ENCODE results near the gene CCDC15. TPM values are rescaled to one million over a fixed set of nuclear protein-coding genes. Genes with fewer than 3 reads are reported as not detected.

CCDC15 gene
- total RNA-seq, 1 experiment from 2014 or later, result 8.6 TPM

DNA sequence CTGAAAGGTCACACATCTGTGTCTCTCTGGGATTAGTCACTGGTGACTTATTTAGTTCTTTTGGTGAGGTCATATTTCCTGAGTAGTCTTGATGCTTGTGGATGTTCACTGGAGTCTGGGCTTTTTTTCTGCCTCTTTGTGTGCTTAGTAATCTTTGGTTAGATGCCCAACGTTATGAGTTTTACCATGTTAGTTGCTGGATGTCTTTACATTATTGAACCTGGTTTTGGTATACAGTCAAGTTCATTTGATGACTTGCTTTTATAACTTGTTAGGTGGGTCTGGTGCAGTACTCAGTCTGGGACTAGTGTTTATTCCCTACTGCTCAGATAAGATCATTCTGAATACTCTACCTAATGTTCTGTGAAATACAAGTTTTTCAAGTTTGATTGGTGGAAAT, 82.9 kb downstream of the CCDC15 start:
- DNase-seq (peak; percentile 82), ATAC-seq (peak; percentile 93)
- H3K4me2 ChIP-seq (ENCODE audit: low read length), result peak overlapping the region; percentile 45
- BruUV-seq (replicated peaks), result no TSS peak
- H3K4me1 ChIP-seq (ENCODE audit: insufficient read depth, low read length), result peaks cover 10% of the 10 kb centered on the region
- no peaks in the 10 kb centered on the region for H3F3A ChIP-seq (ENCODE audit: low read length, unreplicated experiment)
- no peaks in the 10 kb centered on the region for H3K27me3 ChIP-seq (ENCODE audit: low read length)
- H2AFZ ChIP-seq (ENCODE audit: low read length), result no peak overlapping the region
- TF ChIP-seq EZH2 (IDR thresholded peaks at IDR 0.05; ENCODE audit: low read length, unreplicated experiment), result no peak
- TF ChIP-seq EZH2phosphoT487 (IDR thresholded peaks at IDR 0.05; ENCODE audit: borderline replicate concordance, low read length), result no peak
- TF ChIP-seq, protein P1, sequence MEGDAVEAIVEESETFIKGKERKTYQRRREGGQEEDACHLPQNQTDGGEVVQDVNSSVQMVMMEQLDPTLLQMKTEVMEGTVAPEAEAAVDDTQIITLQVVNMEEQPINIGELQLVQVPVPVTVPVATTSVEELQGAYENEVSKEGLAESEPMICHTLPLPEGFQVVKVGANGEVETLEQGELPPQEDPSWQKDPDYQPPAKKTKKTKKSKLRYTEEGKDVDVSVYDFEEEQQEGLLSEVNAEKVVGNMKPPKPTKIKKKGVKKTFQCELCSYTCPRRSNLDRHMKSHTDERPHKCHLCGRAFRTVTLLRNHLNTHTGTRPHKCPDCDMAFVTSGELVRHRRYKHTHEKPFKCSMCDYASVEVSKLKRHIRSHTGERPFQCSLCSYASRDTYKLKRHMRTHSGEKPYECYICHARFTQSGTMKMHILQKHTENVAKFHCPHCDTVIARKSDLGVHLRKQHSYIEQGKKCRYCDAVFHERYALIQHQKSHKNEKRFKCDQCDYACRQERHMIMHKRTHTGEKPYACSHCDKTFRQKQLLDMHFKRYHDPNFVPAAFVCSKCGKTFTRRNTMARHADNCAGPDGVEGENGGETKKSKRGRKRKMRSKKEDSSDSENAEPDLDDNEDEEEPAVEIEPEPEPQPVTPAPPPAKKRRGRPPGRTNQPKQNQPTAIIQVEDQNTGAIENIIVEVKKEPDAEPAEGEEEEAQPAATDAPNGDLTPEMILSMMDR (conservative IDR thresholded peaks at IDR 0.05; ENCODE audit: low read depth, low read length), result no peak
- ChIA-PET POLR2A (ENCODE audit: unreplicated experiment) (no interaction called here), CTCF (no interaction called here)
- H3K9me2 ChIP-seq (replicated peaks; ENCODE audit: low read length), result no peaks in the 10 kb centered on the region
- H3K36me3 ChIP-seq (ENCODE audit: low read depth, low read length), result peaks cover 7% of the 10 kb centered on the region; the same call in 1 of the 2 replicates
- H3K79me2 ChIP-seq (ENCODE audit: low read length), result no peaks in the 10 kb centered on the region
- H3K4me3 ChIP-seq (ENCODE audit: low read length), result no peak overlapping the region
- no peaks in the 10 kb centered on the region for H4K20me1 ChIP-seq (ENCODE audit: low read length)
- H3K9ac ChIP-seq (ENCODE audit: low read length), result no peak overlapping the region
- H3K27ac ChIP-seq (ENCODE audit: low read length), result peak overlapping the region; percentile 35
- intact Hi-C loops (cut with micrococcal nuclease), result no loop called here
- no peaks in the 10 kb centered on the region for H3K9me3 ChIP-seq (ENCODE audit: low read length)

DNA sequence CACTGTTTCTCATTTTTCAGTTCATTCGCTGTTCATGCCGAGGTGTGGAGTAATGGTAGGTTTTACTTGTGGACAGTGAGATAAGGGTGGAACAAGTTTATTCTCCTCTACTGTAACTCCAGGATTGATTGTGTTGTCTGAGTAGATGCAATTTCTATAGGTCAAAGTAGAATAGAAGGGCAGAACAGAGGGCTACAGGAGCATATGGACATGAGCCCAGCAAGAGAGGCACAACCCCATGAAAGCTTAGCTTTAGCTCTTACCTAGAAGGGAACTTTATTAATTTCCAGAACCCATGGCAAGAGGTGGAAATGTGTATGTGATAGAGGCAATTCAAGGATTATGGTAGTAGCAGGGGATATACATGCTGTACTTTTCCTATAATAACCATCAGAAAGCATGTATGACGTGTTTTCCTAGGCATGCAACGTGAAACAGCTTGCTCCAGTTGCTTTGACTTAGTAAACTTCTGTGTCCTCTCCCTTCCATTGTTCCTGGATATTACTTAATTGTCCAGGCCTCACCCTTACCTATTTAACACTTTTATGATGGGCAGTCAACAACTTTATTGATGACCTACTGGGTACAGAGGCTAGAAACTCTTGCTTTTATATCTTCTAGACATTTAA, 95.3 kb downstream of the CCDC15 start:
- ChIA-PET POLR2A (ENCODE audit: unreplicated experiment) (no interaction called here), CTCF (no interaction called here)
- Histone ChIP-seq H3F3A (ENCODE audit: low read length, unreplicated experiment) (no peaks in the 10 kb centered on the region), H3K27ac (ENCODE audit: low read length) (no peak overlapping the region), H2AFZ (ENCODE audit: low read length) (no peak overlapping the region), H3K79me2 (ENCODE audit: low read length) (no peaks in the 10 kb centered on the region), H3K4me1 (ENCODE audit: insufficient read depth, low read length) (no peaks in the 10 kb centered on the region), H3K36me3 (ENCODE audit: low read depth, low read length) (no peaks in the 10 kb centered on the region), H3K4me2 (ENCODE audit: low read length) (no peak overlapping the region), H3K4me3 (ENCODE audit: low read length) (no peak overlapping the region), H3K9me2 (replicated peaks; ENCODE audit: low read length) (no peaks in the 10 kb centered on the region), H3K9me3 (ENCODE audit: low read length) (no peaks in the 10 kb centered on the region), H3K9ac (ENCODE audit: low read length) (no peak overlapping the region), H4K20me1 (ENCODE audit: low read length) (no peaks in the 10 kb centered on the region), H3K27me3 (ENCODE audit: low read length) (no peaks in the 10 kb centered on the region)
- BruUV-seq (replicated peaks), result no TSS peak
- no peak for ATAC-seq
- no peak for TF ChIP-seq EZH2 (IDR thresholded peaks at IDR 0.05; ENCODE audit: low read length, unreplicated experiment)
- TF ChIP-seq, protein P1 (conservative IDR thresholded peaks at IDR 0.05; ENCODE audit: low read depth, low read length), result no peak
- TF ChIP-seq EZH2phosphoT487 (IDR thresholded peaks at IDR 0.05; ENCODE audit: borderline replicate concordance, low read length), result no peak
- intact Hi-C loops (cut with micrococcal nuclease), result no loop called here
- DNase-seq, result no peak

DNA sequence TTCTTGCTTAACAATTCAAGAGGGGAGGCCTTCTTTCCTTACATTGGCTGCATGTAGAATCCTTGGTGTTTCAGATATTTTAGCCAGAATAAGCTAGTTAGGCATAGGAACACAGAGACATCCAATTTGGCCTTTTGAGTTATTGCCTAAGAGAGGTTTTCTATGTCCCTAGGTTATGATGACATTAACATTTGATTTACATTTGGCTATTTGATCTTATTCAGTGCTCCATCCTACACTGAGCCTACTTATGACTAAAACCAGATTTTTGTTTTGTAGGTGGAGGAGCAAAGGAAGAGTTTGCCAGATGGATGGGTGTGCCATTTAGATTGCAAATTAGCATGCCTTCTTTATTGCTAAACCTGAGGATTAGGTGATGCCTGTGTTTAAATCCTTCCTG, 98.0 kb downstream of the CCDC15 start:
- Histone ChIP-seq H3K4me2 (ENCODE audit: low read length) (no peak overlapping the region), H3K4me1 (ENCODE audit: insufficient read depth, low read length) (no peaks in the 10 kb centered on the region), H3F3A (ENCODE audit: low read length, unreplicated experiment) (no peaks in the 10 kb centered on the region), H3K27ac (ENCODE audit: low read length) (no peak overlapping the region), H3K9ac (ENCODE audit: low read length) (no peak overlapping the region), H3K9me3 (ENCODE audit: low read length) (no peaks in the 10 kb centered on the region), H3K9me2 (replicated peaks; ENCODE audit: low read length) (no peaks in the 10 kb centered on the region), H3K4me3 (ENCODE audit: low read length) (no peak overlapping the region), H4K20me1 (ENCODE audit: low read length) (no peaks in the 10 kb centered on the region), H3K79me2 (ENCODE audit: low read length) (no peaks in the 10 kb centered on the region), H3K27me3 (ENCODE audit: low read length) (no peaks in the 10 kb centered on the region), H2AFZ (ENCODE audit: low read length) (no peak overlapping the region), H3K36me3 (ENCODE audit: low read depth, low read length) (no peaks in the 10 kb centered on the region)
- TF ChIP-seq EZH2phosphoT487 (IDR thresholded peaks at IDR 0.05; ENCODE audit: borderline replicate concordance, low read length) (no peak), EZH2 (IDR thresholded peaks at IDR 0.05; ENCODE audit: low read length, unreplicated experiment) (no peak)
- TF ChIP-seq, protein P1 (conservative IDR thresholded peaks at IDR 0.05; ENCODE audit: low read depth, low read length), result no peak
- intact Hi-C loops (cut with micrococcal nuclease), result no loop called here
- ATAC-seq, result no peak
- no TSS peak for BruUV-seq (replicated peaks)
- ChIA-PET CTCF (no interaction called here), POLR2A (ENCODE audit: unreplicated experiment) (no interaction called here)
- DNase-seq, result no peak

Measured in PC-3 (cell line).